Measurements from ENCODE around the gene CACNA2D2.

CACNA2D2 gene

DNA sequence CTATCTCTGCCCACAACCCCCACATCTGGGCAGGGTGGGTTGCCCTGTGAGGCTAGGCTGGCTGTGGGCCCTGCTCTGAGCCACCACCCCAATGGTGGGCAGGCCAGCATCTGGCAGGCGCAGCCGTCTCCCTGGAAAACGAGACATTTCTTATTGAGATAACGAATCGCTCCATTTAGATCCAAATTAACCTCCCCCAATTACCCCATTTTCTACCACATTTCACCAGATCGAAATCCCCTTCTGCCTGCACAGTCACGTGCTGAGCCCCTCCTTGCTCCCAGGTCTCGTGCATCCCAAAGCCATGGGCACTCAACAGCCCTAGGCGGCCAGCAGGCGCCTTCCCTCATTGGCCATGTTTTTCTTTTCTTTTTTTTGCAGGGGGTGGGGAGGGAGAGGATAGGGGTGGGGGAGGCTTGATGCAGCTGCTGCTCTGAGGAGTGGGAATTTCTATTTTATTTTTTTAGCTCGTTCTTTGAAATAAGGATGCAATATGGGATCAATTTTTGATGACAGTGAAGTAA lies 91.1 kb downstream of the CACNA2D2 start:
- no peak overlapping the region for H3K4me3 ChIP-seq (ENCODE audit: low read depth, low read length)
- DNase-seq (ENCODE audit: low read depth), result no peak

DNA sequence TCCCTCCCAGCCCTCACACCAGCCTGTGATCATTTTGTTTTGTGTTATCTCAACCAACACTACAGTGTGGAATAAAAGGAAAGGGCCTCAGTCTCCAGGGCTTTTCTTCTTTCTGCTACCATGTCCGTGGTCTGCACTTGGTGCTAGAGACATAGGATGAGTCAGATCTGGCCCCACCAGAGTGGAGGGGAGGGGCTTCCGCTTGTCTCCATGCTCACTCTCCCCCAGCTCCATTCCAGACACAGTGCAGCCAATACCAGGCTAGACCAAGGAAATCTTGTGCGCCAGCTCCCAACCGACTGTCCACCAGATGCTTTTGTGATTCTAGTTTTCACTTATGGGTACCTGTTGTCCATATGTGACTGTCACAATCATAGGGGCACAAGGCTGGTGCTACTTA lies 92.2 kb downstream of the CACNA2D2 start:
- no peak for DNase-seq (ENCODE audit: low read depth)

DNA sequence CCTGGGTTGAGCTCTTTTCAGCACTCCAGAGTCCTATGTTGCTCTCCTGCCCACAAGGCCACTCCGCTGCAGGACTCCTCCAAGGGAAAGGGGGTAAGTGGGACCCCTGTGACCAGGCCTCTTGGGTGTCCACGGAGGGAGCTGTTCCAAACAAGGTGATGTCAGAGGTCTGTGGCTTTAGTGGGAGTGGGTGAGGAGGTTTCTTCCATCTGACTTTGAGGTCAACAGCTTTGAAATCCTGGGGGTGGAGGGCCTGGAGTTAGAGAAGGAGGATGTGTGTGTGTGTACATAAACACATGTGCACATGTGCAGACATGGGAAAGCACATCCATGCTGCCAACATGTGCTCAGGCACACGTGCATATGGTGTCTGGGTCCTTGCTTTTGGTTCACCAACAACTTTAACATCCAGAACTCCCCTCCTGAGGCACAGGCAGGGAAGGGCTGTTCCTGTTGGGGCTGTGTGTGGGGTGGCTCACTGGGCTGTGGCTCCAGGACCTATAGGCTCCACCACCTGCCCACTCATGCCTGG lies 92.8 kb downstream of the CACNA2D2 start:
- no peak for DNase-seq (ENCODE audit: low read depth)
- H3K4me3 ChIP-seq (ENCODE audit: low read depth, low read length), result no peak overlapping the region

More for the DNA sequence above, 92.2 kb downstream of the CACNA2D2 start:
- H3K4me3 ChIP-seq (ENCODE audit: low read depth, low read length), result no peak overlapping the region

DNA sequence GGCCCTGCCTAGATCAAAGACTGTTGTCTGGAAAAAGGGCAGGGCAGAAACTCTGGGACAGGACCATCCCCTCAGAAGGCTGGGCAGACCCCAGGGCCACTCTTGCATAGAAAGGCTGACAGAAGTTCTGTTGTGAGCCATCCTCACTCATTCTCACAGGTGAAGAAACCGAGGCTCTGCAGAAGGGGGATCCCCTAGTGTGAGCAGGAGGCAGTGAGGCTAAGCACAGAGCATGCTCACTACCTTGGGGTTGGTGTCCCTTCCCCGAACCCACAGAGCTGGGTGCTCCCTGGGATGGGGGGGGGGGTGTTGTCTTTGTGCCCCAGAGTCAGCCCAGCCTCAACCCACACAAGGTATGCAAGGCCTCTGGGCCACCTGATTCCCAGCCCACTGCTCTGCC lies 93.2 kb downstream of the CACNA2D2 start:
- no peak for DNase-seq (ENCODE audit: low read depth)
- no peak overlapping the region for H3K4me3 ChIP-seq (ENCODE audit: low read depth, low read length)

DNA sequence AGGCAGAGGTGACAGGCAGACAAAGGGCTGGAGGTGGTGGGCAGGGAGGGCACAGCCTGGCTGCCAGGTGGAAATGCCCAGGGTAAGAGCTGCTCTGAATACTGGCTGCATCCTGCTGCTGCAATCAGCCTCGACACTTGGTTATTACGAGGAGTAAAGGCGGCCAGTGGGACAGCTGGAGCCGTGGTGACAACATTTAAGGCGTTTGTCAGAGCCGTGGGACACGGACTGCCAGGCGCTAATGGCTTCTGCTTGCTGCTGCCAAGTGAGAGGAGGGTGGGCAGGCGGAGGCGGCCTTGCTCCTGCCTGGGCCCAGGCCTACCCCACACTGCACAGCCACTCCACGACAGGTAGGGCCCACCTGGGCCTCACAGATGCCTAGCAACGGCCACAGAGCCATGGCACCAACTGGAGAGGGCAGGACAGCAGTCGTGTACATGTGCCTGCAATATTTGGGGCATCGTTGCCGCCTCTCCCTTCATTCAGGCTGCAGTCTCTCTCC lies 94.9 kb downstream of the CACNA2D2 start:
- DNase-seq (ENCODE audit: low read depth), result no peak
- H3K4me3 ChIP-seq (ENCODE audit: low read depth, low read length), result no peak overlapping the region

DNA sequence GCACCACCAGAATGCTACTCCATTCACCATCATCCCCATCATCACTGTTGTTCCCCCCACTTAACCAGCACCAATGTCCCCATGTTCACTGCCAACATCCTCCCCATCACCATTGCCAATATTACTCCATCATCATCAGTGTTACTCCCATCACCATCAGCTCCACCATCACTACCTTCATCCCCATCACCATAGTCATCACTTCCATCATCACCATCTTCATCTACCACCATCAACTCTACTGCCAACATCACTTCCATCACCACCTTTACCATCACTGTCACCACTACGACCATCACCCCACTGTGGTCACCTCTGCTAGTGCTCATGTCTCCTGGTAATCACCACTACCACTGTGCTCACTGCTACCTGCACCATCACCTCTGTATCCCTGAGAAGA lies 96.9 kb downstream of the CACNA2D2 start:
- H3K4me3 ChIP-seq (ENCODE audit: low read depth, low read length), result no peak overlapping the region
- DNase-seq (ENCODE audit: low read depth), result no peak

DNA sequence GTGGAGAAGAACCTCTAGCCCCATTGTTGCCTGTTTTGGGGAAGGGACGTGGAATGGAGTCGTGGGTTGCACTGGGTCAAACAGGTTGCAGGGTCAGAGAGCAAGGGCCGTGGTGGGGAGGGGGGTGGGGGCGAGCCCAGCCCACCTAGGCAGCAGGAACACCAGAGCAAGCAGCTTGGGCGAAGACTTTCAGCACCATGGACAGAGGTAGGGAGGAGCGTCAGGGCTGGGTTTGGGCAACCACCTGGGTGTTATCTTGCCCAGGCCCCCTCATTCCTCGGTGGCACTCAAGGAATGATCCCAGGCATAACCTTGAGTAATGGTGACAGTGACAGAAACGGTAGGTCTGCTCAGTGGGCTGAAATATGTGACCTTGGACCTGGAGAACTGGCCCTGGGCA lies 98.2 kb downstream of the CACNA2D2 start:
- no peak for DNase-seq (ENCODE audit: low read depth)

DNA sequence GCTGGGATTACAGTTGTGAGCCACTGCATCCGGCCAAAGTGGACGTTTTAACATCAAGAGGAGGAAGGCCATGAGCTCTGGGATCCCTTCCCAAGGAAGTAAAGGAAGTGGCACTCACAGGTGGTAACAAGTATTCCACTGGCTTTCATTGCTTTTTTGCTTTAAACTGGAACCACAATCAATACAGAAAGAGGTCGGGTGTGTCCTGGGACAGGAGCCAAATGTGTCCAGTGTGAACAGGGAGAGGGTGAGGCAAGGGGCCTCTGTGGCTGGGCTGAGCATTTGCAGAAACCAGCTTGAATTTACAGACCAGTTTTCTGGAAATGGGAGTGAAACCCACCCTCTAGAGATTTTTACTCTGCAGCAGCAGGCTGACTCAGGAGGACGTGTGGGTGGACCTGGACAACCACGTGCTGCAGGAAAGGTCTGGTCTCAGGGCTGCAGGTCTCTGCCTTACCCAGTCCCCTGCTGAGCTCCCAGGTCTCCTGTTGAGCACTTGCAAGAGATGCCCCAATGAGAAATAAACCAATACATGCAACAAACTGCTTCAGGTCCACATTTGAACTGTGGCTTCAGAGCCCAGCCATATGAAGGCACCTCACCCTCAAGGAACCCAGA lies 101.3 kb downstream of the CACNA2D2 start:
- H3K4me3 ChIP-seq (ENCODE audit: low read depth, low read length), result no peak overlapping the region
- no peak for DNase-seq (ENCODE audit: low read depth)

More for the DNA sequence above, 98.2 kb downstream of the CACNA2D2 start:
- no peak overlapping the region for H3K4me3 ChIP-seq (ENCODE audit: low read depth, low read length)

DNA sequence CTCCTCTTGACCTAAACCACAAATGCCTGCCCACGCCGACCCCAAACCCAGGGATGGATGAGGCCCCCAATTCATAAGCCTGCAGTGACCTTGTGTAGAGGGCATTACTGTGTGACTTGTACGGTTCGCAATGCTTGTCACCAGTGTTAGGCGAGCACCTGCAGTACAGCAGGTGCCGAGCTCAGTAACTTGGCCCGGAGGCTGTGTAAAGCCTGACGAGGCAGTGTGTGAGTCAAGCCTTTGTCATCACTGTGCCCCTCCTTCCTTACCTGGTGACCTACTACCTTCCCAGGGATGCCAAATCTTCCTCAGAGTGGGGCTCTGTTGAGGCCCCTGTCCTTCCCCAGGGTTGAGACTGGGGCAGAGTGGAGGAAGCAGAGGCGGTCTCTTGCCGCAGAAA lies 106.9 kb downstream of the CACNA2D2 start:
- DNase-seq (ENCODE audit: low read depth), result no peak

DNA sequence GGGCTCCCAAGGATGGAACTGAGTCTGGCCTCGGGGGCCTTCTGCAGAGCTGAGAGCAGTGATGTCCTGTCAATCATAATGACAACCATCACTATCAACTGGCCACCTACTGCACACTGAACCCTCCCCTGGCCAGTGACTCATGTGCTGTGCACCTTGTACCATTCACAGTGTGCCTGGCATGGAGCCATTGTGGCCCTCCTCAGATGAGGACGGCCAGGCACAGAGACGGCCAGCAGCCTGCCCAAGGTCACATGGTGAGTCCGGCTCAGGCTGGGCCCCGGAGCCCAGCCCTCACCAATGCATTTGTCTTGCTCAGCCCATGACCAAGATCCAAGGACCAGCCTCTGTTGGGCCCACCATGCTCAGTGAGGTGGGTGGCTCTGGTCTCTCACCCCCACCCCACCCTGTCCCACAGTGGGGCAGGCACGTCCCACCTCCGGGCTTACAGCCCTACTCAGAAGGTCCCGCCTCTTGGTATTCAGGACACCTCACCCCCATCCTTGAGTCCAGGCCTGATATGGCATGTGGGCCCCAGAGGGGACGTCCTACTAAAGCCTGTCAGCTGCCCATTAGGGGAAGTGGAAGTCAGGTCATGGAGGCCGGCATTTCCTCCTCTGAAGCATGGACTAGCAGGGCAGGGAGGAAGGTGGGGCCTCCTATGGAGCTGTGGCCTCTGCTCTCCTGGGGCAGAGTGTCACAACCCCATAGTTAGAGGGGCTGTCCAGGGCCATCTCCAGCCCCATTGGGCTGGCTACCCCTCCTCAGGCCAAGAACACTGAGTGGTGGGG lies 108.2 kb downstream of the CACNA2D2 start:
- DNase-seq (ENCODE audit: low read depth), result no peak

More for the DNA sequence above, 106.9 kb downstream of the CACNA2D2 start:
- H3K4me3 ChIP-seq (ENCODE audit: low read depth, low read length), result no peak overlapping the region

DNA sequence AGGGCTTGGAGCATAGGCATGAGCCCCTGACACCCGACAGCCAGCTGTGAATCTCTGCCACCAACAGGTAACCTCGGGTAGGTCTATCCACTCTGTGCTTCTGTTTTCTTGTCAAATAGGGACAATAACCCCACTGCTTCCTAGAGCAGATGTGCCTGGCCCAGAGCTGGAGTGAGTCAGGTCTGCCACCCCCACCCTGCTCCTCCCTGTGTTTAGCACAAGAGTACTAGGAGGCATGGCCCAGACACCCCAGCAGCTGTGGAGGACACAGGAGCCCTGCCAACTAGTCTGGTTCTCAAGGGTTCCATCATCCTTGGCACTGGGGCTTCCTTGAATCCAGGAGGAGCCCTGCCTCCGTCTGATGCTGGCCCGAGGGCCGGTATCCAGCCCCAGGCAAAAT lies 110.4 kb downstream of the CACNA2D2 start:
- no peak overlapping the region for H3K4me3 ChIP-seq (ENCODE audit: low read depth, low read length)
- no peak for DNase-seq (ENCODE audit: low read depth)

More for the DNA sequence above, 108.2 kb downstream of the CACNA2D2 start:
- H3K4me3 ChIP-seq (ENCODE audit: low read depth, low read length), result no peak overlapping the region

DNA sequence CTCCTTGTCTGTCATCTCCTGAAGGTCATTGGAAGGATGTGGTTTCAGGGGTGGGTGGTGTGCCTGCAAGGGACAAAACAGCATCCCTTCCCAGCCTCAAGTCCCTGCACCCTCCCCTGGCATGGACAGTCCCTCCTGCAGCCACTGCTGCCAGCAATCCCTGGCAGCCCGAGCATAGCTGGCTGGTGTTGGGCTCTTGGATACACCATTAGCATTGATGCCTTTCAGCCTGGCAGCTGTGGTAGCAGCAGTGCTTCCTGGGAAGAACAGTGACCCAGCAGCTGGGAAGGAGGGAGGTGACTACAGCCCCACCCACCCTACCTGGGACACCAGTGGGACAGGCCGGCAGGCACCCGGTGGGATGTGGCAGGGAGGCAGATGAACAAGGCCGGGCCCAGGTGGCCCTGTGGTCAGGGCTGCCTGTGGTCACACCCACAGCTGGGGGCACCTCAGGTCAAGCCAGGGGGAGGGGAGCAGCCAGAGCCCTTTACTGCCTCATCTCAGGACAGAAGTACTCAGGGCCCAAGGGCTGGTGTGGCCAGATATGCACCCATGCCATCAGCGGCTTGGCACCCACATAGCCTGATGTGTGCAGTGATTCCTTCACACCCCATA lies 111.2 kb downstream of the CACNA2D2 start:
- DNase-seq (ENCODE audit: low read depth), result no peak
- H3K4me3 ChIP-seq (ENCODE audit: low read depth, low read length), result no peak overlapping the region

DNA sequence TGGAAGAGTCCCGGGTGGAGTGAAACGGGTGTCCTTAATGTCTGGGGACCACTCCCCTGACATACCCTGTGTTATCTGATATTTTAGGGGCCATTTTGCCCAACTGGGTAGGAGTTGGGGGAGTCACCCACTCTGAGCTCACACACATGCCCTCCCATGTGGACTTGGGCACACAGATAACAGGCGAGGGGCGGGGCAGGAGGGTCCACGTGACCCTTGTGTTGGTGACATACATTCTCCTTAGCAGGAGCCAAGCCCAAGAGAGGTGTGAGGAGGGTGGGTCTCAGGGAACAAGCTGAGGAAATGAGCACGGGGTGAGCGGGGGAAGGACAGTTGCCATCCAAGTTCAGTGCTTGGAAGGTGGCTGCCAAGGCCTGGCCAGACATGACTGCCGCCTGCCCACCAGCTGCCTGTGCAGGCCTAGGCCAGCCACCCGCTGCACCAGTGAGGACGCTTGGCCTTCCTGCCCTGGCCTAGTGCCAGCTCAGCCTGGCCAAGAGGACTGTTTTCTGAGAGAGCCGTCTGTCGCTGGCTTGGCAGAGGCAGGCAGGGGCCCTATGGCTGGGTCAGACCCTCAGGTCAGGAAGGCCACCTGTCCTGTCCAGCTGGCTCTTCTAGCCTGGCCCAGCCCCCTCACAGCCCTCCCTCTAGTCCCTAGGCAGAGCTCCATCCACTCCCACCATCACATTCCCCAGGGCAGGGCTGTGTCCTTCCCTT lies 112.8 kb downstream of the CACNA2D2 start:
- DNase-seq (ENCODE audit: low read depth), result peak; percentile 5
- H3K4me3 ChIP-seq (ENCODE audit: low read depth, low read length), result no peak overlapping the region

DNA sequence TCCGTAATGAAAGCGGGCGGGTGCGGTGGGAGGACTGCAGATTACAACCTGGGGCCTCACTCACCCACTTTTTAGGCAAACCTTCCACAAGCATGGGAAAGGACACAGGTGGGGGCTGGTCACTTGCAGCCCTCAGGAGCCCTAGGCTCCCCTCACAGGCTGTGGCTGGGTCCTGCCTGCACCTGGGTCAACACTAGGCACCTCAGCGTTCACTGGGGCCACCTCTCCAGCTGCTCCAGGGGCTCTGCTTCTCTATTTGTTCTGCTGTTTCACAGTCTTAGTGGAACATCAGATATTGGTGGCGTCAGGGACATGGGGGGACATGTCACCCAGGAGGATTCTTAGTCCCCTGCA lies 114.0 kb downstream of the CACNA2D2 start:
- DNase-seq (ENCODE audit: low read depth), result no peak
- no peak overlapping the region for H3K4me3 ChIP-seq (ENCODE audit: low read depth, low read length)

DNA sequence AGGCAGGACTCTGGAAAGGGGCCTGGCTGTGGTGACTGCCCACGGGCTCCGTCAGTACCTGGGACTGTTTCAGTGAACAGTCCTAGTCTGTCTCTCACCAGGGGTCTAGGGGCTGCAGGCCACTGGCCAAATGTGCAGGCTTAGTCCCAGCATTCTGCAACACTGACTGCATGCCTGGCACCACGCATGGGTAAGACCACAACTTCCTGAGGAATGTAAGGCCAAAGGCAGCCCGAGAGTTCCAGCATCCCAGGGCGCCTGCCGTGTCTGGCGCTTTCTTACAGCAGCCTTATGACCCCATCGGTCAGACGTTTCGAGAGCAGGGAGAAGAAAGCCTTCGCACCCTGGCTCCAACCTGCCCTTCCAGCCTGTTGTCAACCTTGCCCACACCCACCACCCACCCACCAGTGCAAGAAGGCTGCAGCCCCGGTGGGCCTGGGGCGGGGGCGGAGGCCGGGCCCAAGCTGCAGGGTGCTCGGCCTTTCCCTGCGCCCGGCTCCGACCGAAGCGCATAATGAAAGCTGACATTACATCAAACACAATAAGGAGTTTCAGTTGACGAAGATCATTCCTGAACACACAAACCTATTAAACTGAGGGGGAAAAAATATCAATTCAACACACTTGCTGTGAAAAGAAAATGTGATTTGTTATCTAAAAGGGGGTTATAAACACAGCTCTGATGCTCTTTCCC lies 114.6 kb downstream of the CACNA2D2 start:
- no peak overlapping the region for H3K4me3 ChIP-seq (ENCODE audit: low read depth, low read length)
- DNase-seq (ENCODE audit: low read depth), result no peak

DNA sequence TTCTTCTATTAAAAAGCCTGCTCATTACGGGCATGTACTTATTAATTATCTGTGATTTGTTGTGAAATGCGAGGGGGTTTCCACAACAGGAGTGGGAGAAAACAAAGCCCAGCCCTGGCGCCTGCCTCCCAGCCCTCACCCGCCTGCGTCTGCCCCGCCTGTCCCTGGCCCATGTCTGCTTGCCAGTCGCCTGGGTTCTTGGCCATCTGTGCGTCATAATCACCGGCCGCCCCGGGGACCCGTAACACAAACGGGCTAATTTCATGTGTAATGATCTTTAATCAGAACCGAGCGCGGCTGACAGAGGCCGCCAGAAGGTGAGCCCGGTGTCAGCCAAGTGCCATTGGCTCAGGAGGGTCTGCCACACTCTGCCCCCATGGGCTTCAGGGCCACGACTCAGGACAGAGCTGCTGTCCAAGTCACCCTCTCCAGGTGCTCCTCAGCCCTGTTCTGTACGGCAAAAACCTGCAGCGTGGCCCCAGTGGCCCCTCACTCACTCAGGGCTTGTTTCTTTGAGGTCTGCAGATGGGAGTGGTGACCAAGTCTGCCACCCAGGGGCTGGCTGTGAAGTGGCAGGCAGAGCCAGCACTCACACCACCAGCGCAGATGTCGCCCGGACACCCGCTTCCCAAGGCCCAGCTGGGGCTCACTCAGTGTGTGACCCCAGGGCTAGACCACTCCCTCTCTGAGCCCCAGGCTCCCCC lies 115.3 kb downstream of the CACNA2D2 start:
- DNase-seq (ENCODE audit: low read depth), result no peak
- H3K4me3 ChIP-seq (ENCODE audit: low read depth, low read length), result no peak overlapping the region

DNA sequence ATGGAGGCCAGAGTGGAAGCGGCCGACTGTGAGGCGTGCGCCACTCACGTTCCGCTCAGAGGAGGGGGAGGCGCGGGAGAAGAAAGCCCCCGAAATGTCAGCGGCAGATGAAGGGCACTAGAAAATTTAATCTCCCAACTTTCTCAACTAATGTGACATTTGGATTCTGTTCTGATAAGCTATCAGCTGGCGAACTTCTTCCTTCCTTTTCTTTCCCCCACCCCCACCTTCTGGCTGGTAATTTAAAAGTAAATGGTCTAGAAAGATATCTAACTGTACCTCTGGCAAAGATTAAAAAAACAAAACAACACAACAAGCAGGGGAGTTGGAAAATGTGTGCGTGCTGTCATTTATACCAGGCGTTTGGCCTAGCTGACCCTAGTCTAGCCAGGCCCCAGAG lies 117.7 kb downstream of the CACNA2D2 start:
- DNase-seq (ENCODE audit: low read depth), result no peak
- H3K4me3 ChIP-seq (ENCODE audit: low read depth, low read length), result no peak overlapping the region

DNA sequence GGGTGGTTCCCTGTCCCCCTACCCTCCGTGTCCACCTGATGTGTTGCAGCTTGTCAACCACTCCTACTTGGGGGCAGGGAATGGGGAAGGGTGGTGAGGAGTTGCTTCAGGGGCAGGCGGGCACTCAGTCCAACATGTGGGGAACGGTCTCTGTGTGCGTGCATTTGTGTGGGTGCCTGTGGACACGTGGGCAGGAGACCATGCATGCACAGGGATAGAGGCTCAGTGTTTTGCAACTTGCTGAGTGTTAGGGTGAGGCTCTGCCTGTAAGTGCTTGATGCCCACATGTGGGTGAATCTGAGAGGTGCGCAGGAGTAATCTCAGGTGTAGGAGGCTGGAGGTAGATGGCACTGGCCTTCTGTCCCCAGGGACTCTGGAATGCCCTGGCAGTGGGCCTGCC lies 119.7 kb downstream of the CACNA2D2 start:
- DNase-seq (ENCODE audit: low read depth), result no peak
- no peak overlapping the region for H3K4me3 ChIP-seq (ENCODE audit: low read depth, low read length)
